HCT116 (cell line): ENCODE measurements around the gene CMIP. TPM values are rescaled to one million over a fixed set of nuclear protein-coding genes. Genes with fewer than 3 reads are reported as not detected.

Experiments used
- ATAC-seq: fragments of 200-7000 bp; cut with Tn5 transposase; 2 replicates; pipeline ENCODE4 v1.9.1; 2020; ENCODE audit warnings: mild to moderate bottlenecking, moderate library complexity
- BruUV-seq: library from RNA; stranded (reverse); fragments of 400-500 nt; replicated peaks from 2 replicates; lab custom pipeline; 2021; lab: Mats Ljungman, UMichigan
- CTCF ChIA-PET: fragments of 300-600 bp; sonication (Branson Sonifier 250); formaldehyde crosslinking; loops from one replicate; lab custom pipeline; 2021; ENCODE audit warnings: antibody characterized with exemption; lab: Charles Lee
- POLR2A ChIA-PET: fragments of 300-600, 350-600 bp; sonication (Branson Sonifier 250); formaldehyde crosslinking; loops from one replicate; lab custom pipeline; 2021; ENCODE audit warnings: antibody characterized with exemption; lab: Charles Lee
- RAD21 ChIA-PET, 2 experiments: fragments of 300-600 bp; sonication (Branson Sonifier 250); formaldehyde crosslinking; loops; one replicate each; lab custom pipeline; 2023; ENCODE audit warnings: low total read pairs in 2 of 2; ENCODE audit not compliant: uncharacterized antibody in 2 of 2, unreplicated experiment in 2 of 2, low non-redundant PET in 1 of 2; lab: Charles Lee
- DNase-seq: peaks from one replicate; pipeline ENCODE4 v3.0.0-alpha.2; 2010; ENCODE audit warnings: low read depth, low spot score
- H2AFZ ChIP-seq: fragments of 200-600 bp; shearing (Covaris generic), sonication (generic); 2 replicates; pipeline ENCODE4 v1.6.1; 2017; ENCODE audit warnings: low read depth, mixed run types, mixed read lengths, antibody characterized with exemption, low read length; ENCODE audit not compliant: poor library complexity, severe bottlenecking
- H3K27ac ChIP-seq: 2 replicates; pipeline ENCODE4 v1.5.1; 2012; ENCODE audit warnings: low read depth, low read length
- H3K27me3 ChIP-seq: fragments of 200-600 bp; sonication (generic); 2 replicates; pipeline ENCODE4 v1.6.1; 2016; ENCODE audit warnings: mixed run types, low read length, mixed read lengths; ENCODE audit not compliant: insufficient read depth
- H3K36me3 ChIP-seq, 2 experiments: fragments of 200-500 bp in 1 of 2; fragments of 200-600 bp in 1 of 2; sonication (Bioruptor generic) in 1 of 2; sonication (generic) in 1 of 2; 2 replicates each; pipeline versions ENCODE4 v1.5.1 to v1.6.1; 2014 to 2016; ENCODE audit warnings: low read length in 2 of 2, inconsistent platforms in 1 of 2, mixed read lengths in 1 of 2, mixed run types in 1 of 2; ENCODE audit not compliant: insufficient read depth in 2 of 2, control insufficient read depth in 1 of 2
- H3K4me1 ChIP-seq, 2 experiments: fragments of 200-600 bp in 1 of 2; sonication (generic) in 1 of 2; 2 replicates each; pipeline versions ENCODE4 v1.5.1 to v1.6.1; 2012 to 2017; ENCODE audit warnings: low read length in 2 of 2, inconsistent platforms in 1 of 2, mild to moderate bottlenecking in 1 of 2, mixed read lengths in 1 of 2, mixed run types in 1 of 2, moderate library complexity in 1 of 2; ENCODE audit not compliant: insufficient read depth in 2 of 2, control insufficient read depth in 1 of 2
- H3K4me2 ChIP-seq: fragments of 200-600 bp; sonication (generic); 2 replicates; pipeline ENCODE4 v1.6.1; 2017; ENCODE audit warnings: mixed run types, low read length, mixed read lengths
- H3K4me3 ChIP-seq, 2 experiments: fragments of 200-600 bp in 1 of 2; sonication (generic) in 1 of 2; replicated peaks in 1 of 2; 2 replicates each; pipeline ENCODE4 v1.5.1; 2011 to 2016; ENCODE audit warnings: low read length in 2 of 2, control low read depth in 1 of 2, low read depth in 1 of 2, mild to moderate bottlenecking in 1 of 2, mixed read lengths in 1 of 2, mixed run types in 1 of 2
- H3K79me2 ChIP-seq: fragments of 200-600 bp; sonication (generic); 2 replicates; pipeline ENCODE4 v1.6.1; 2017; ENCODE audit warnings: mild to moderate bottlenecking, mixed run types, low read length, moderate library complexity, mixed read lengths; ENCODE audit not compliant: insufficient read depth
- H3K9ac ChIP-seq: fragments of 200-600 bp; sonication (generic); 2 replicates; pipeline ENCODE4 v1.6.1; 2016; ENCODE audit warnings: low read length, mixed read lengths
- H3K9me2 ChIP-seq: fragments of 200-600 bp; sonication (generic), shearing (Covaris generic); 2 replicates; pipeline ENCODE4 v1.6.1; 2017; ENCODE audit warnings: mixed run types, mild to moderate bottlenecking, moderate library complexity; ENCODE audit not compliant: insufficient read depth
- H3K9me3 ChIP-seq, 2 experiments: fragments of 200-500 bp in 1 of 2; fragments of 200-600 bp in 1 of 2; sonication (Bioruptor generic) in 1 of 2; sonication (generic) in 1 of 2; 2 replicates each; pipeline ENCODE4 v1.6.1; 2014 to 2017; ENCODE audit warnings: low read length in 2 of 2, mixed read lengths in 2 of 2, inconsistent platforms in 1 of 2, low read depth in 1 of 2, mild to moderate bottlenecking in 1 of 2, mixed run types in 1 of 2, moderate library complexity in 1 of 2; ENCODE audit not compliant: control insufficient read depth in 1 of 2, insufficient read depth in 1 of 2
- H4K20me1 ChIP-seq: fragments of 200-600 bp; sonication (generic), shearing (Covaris generic); 2 replicates; pipeline ENCODE4 v1.6.1; 2017; ENCODE audit warnings: mixed run types, mild to moderate bottlenecking, moderate library complexity; ENCODE audit not compliant: insufficient read depth
- ATF3 ChIP-seq: IDR thresholded peaks from 2 replicates; pipeline ENCODE4 v1.6.1; 2012
- CBX3 ChIP-seq: IDR thresholded peaks from 2 replicates; pipeline ENCODE4 v1.6.1; 2012; ENCODE audit warnings: low read depth
- EZH2 ChIP-seq: fragments of 200-600 bp; sonication (generic); IDR thresholded peaks from 2 replicates; pipeline ENCODE4 v1.6.1; 2017; ENCODE audit warnings: antibody characterized with exemption, mixed run types
- EZH2phosphoT487 ChIP-seq: fragments of 200-600 bp; IDR thresholded peaks from 2 replicates; pipeline ENCODE4 v1.6.1; 2018; ENCODE audit warnings: antibody characterized with exemption, borderline replicate concordance
- POLR2A ChIP-seq: IDR thresholded peaks from 2 replicates; pipeline ENCODE4 v1.7.0; 2011; ENCODE audit warnings: borderline replicate concordance; ENCODE audit not compliant: insufficient read depth, insufficient read length; ENCODE audit errors: extremely low read depth
- POLR2AphosphoS5 ChIP-seq: IDR thresholded peaks from 2 replicates; pipeline ENCODE4 v1.6.1; 2011; ENCODE audit warnings: mild to moderate bottlenecking, low read depth, low read length, moderate library complexity
- RAD21 ChIP-seq: IDR thresholded peaks from 2 replicates; pipeline ENCODE4 v1.6.1; 2012; ENCODE audit warnings: low read depth, mild to moderate bottlenecking
- SIN3A ChIP-seq: IDR thresholded peaks from 2 replicates; pipeline ENCODE4 v1.6.1; 2012; ENCODE audit warnings: low read depth
- SP1 ChIP-seq: IDR thresholded peaks from 2 replicates; pipeline ENCODE4 v1.6.1; 2012; ENCODE audit warnings: low read depth
- ZBTB33 ChIP-seq: IDR thresholded peaks from 2 replicates; pipeline ENCODE4 v1.6.1; 2011; ENCODE audit warnings: mild to moderate bottlenecking, low read length, moderate library complexity; ENCODE audit not compliant: insufficient replicate concordance; ENCODE audit errors: extremely low read depth
- ZFX ChIP-seq: fragments of 450-650 bp; IDR thresholded peaks from 2 replicates; pipeline ENCODE4 v1.6.1; 2017
- ZNF274 ChIP-seq: fragments of 200-500 bp; sonication (Bioruptor generic); IDR thresholded peaks from 2 replicates; pipeline ENCODE4 v1.6.1; 2014; ENCODE audit warnings: mild to moderate bottlenecking, low read depth, low read length, inconsistent platforms
- intact Hi-C: fragments of 100-400 bp; cut with micrococcal nuclease; formaldehyde crosslinking; loops from 2 replicates; pipeline ENCODE4 v1.10.0; 2022
- total RNA-seq: library from RNA; stranded (reverse); gene quantifications from one replicate; pipeline ENCODE4 v1.2.1, GENCODE V29; 2021; ENCODE audit not compliant: unreplicated experiment
- TF ChIP-seq, protein P1 (sequence below): IDR thresholded peaks from 2 replicates; pipeline ENCODE4 v1.6.1; 2012; ENCODE audit warnings: low read depth
- TF ChIP-seq, protein P2 (sequence below): IDR thresholded peaks from 2 replicates; pipeline ENCODE4 v1.6.1; 2012
- TF ChIP-seq, protein P3 (sequence below), 3 experiments: fragments of 200-600 bp in 1 of 3; sonication (generic) in 1 of 3; IDR thresholded peaks in 2 of 3; conservative IDR thresholded peaks in 1 of 3; 2 replicates each; pipeline ENCODE4 v1.5.1; 2012 to 2017; ENCODE audit warnings: low read depth in 2 of 3, low read length in 2 of 3, antibody characterized with exemption in 1 of 3, borderline replicate concordance in 1 of 3, control low read depth in 1 of 3, mild to moderate bottlenecking in 1 of 3, mixed read lengths in 1 of 3, mixed run types in 1 of 3, moderate library complexity in 1 of 3; ENCODE audit not compliant: insufficient read depth in 1 of 3

CMIP gene
- total RNA-seq, 1 experiment from 2014 or later, result 64.6 TPM

DNA sequence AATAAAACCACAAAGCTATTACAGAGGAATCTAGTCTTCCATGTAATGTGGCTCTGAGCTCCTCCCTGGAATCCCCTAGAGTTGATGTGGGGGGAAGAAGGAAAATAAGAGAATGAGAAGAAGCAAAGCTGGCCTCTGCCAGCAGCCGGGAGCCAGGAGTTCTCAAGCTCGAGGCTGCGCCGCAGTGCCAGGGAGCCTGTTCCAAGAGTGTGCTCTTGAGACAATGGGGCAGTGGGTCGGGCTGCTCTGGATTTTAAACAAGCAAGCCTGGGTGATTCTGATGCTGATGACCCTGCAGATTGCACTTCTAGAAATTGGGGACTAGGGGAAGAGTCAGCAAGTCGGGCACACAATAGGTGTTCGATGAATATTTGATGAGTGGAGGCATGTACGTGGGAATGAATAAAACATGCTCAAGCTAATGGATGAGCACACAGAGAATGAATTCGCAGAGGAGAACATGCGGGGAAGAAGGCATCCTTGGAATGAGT is 119.9 kb downstream of the CMIP start (continued):
- TF ChIP-seq, protein P1, sequence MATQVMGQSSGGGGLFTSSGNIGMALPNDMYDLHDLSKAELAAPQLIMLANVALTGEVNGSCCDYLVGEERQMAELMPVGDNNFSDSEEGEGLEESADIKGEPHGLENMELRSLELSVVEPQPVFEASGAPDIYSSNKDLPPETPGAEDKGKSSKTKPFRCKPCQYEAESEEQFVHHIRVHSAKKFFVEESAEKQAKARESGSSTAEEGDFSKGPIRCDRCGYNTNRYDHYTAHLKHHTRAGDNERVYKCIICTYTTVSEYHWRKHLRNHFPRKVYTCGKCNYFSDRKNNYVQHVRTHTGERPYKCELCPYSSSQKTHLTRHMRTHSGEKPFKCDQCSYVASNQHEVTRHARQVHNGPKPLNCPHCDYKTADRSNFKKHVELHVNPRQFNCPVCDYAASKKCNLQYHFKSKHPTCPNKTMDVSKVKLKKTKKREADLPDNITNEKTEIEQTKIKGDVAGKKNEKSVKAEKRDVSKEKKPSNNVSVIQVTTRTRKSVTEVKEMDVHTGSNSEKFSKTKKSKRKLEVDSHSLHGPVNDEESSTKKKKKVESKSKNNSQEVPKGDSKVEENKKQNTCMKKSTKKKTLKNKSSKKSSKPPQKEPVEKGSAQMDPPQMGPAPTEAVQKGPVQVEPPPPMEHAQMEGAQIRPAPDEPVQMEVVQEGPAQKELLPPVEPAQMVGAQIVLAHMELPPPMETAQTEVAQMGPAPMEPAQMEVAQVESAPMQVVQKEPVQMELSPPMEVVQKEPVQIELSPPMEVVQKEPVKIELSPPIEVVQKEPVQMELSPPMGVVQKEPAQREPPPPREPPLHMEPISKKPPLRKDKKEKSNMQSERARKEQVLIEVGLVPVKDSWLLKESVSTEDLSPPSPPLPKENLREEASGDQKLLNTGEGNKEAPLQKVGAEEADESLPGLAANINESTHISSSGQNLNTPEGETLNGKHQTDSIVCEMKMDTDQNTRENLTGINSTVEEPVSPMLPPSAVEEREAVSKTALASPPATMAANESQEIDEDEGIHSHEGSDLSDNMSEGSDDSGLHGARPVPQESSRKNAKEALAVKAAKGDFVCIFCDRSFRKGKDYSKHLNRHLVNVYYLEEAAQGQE, result no peak

GRCh38 chr16:81565321-81566028 is 120.9 kb downstream of the CMIP start:
- H3K27ac ChIP-seq, result no peak overlapping the region
- peaks cover 97% of the 10 kb centered on the region for H3K79me2 ChIP-seq
- no peaks in the 10 kb centered on the region; the same call in 1 of the 2 replicates for H4K20me1 ChIP-seq
- no peak overlapping the region for H3K9ac ChIP-seq
- TF ChIP-seq, protein P2, sequence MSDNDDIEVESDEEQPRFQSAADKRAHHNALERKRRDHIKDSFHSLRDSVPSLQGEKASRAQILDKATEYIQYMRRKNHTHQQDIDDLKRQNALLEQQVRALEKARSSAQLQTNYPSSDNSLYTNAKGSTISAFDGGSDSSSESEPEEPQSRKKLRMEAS, result no peak
- TF ChIP-seq CBX3 (no peak), POLR2A (no peak), EZH2 (no peak), POLR2AphosphoS5 (no peak), SIN3A (no peak), ZNF274 (no peak), ZBTB33 (no peak), ZFX (no peak), EZH2phosphoT487 (no peak), RAD21 (no peak), SP1 (no peak), ATF3 (no peak)
- TF ChIP-seq, protein P3, sequence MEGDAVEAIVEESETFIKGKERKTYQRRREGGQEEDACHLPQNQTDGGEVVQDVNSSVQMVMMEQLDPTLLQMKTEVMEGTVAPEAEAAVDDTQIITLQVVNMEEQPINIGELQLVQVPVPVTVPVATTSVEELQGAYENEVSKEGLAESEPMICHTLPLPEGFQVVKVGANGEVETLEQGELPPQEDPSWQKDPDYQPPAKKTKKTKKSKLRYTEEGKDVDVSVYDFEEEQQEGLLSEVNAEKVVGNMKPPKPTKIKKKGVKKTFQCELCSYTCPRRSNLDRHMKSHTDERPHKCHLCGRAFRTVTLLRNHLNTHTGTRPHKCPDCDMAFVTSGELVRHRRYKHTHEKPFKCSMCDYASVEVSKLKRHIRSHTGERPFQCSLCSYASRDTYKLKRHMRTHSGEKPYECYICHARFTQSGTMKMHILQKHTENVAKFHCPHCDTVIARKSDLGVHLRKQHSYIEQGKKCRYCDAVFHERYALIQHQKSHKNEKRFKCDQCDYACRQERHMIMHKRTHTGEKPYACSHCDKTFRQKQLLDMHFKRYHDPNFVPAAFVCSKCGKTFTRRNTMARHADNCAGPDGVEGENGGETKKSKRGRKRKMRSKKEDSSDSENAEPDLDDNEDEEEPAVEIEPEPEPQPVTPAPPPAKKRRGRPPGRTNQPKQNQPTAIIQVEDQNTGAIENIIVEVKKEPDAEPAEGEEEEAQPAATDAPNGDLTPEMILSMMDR (IDR thresholded peaks at IDR 0.05 in 2 of 3, conservative IDR thresholded peaks at IDR 0.05 in 1 of 3; ENCODE audit: borderline replicate concordance in 1 of 3, insufficient read depth in 1 of 3, low read depth in 2 of 3, low read length in 2 of 3), result no peak
- DNase-seq, result no peak
- no peaks in the 10 kb centered on the region for H3K27me3 ChIP-seq
- H3K9me3 ChIP-seq, result no peaks in the 10 kb centered on the region
- no peak overlapping the region for H3K4me2 ChIP-seq
- ChIA-PET CTCF (no interaction called here), POLR2A (no interaction called here), RAD21 (no interaction called here)
- no peak for ATAC-seq
- BruUV-seq, result no TSS peak
- no peak overlapping the region for H3K4me3 ChIP-seq
- H3K36me3 ChIP-seq, result no peaks in the 10 kb centered on the region; a peak in 1 of 4 replicates
- intact Hi-C loops, result no loop called here
- no peaks in the 10 kb centered on the region for H3K9me2 ChIP-seq
- no peak overlapping the region for H2AFZ ChIP-seq
- peaks cover 33 to 66% of the 10 kb centered on the region in 2 experiments for H3K4me1 ChIP-seq
